ENCODE measurements around the gene COL16A1.

GRCh38 chr1:31664528-31664927 is 39.3 kb downstream of the COL16A1 start:
- TF ChIP-seq CTCF (IDR thresholded peaks at IDR 0.05; ENCODE audit: borderline replicate concordance, extremely low read depth, low read length, poor library complexity, severe bottlenecking) (no peak), EZH2 (IDR thresholded peaks at IDR 0.05; ENCODE audit: borderline replicate concordance, low read depth, low read length, severe bottlenecking) (no peak)
